T-helper 1 cell (primary cell): ENCODE measurements around the gene EFCAB5.
"Not testable (repeated sequence)": the region's sequence is repeated elsewhere in the genome, so short reads cannot be mapped to it uniquely, and the experiment has no call there.

Source experiments
- DNase-seq, 5 donors: peaks; one replicate each; pipeline ENCODE4 v3.0.0-alpha.2; 2012 to 2020
- total RNA-seq, 4 donors: gene quantifications; one replicate each; lab custom pipeline; 2026; lab: John Stamatoyannopoulos, UW

Gene EFCAB5
- 0.59 to 1.6 (median 1.2) reads per million in 4 donors for total RNA-seq

- DNase-seq = no peak
Measured at GRCh38 chr17:29941334-29941733, at the start of gene EFCAB5. Gene EFCAB5, plus strand, starts transcription at chr17:29941634. Its CDS starts 163 bp downstream, at chr17:29941797.

GRCh38 chr17:29892201-29892600 is 49.2 kb upstream of the EFCAB5 start:
- no peak for DNase-seq

GRCh38 chr17:29897136-29897535 is 44.3 kb upstream of the EFCAB5 start:
- DNase-seq = not testable (repeated sequence)

GRCh38 chr17:29903471-29903870 is 38.0 kb upstream of the EFCAB5 start:
- no peak for DNase-seq

- DNase-seq = no peak
Measured at GRCh38 chr17:29905086-29905878, 36.2 kb upstream of the EFCAB5 start.

GRCh38 chr17:29905879-29906167 is 35.6 kb upstream of the EFCAB5 start:
- no peak for DNase-seq

- no peak for DNase-seq
Measured at GRCh38 chr17:29906969-29907368, 34.5 kb upstream of the EFCAB5 start.

GRCh38 chr17:29909236-29910003 is 32.0 kb upstream of the EFCAB5 start:
- DNase-seq = peak in 1 of 5 donors; percentile 3

- no peak for DNase-seq
Measured at GRCh38 chr17:29911641-29912177, 29.7 kb upstream of the EFCAB5 start.

- no peak for DNase-seq
Measured at GRCh38 chr17:29914819-29915537, 26.5 kb upstream of the EFCAB5 start.

GRCh38 chr17:29918016-29918415 is 23.4 kb upstream of the EFCAB5 start:
- DNase-seq = no peak

GRCh38 chr17:29918922-29919856 is 22.2 kb upstream of the EFCAB5 start:
- DNase-seq = no peak

GRCh38 chr17:29924786-29925185 is 16.6 kb upstream of the EFCAB5 start:
- no peak for DNase-seq

GRCh38 chr17:29927546-29927945 is 13.9 kb upstream of the EFCAB5 start:
- no peak for DNase-seq

GRCh38 chr17:29929006-29929532 is 12.4 kb upstream of the EFCAB5 start:
- peak in 2 of 5 donors; percentile 8 to 28 for DNase-seq

GRCh38 chr17:29929533-29930408 is 11.7 kb upstream of the EFCAB5 start, which contains the start of gene SSH2:
Gene SSH2, minus strand, starts transcription at chr17:29930228. Its CDS starts 228 bp downstream, at chr17:29930000.
- peak; percentile 81 to 91 (median 85) for DNase-seq

- no peak for DNase-seq
Measured at GRCh38 chr17:29930409-29931010, 10.9 kb upstream of the EFCAB5 start.

- peak; percentile 33 to 84 (median 56) for DNase-seq
Measured at GRCh38 chr17:29931231-29931932, 10.1 kb upstream of the EFCAB5 start.

GRCh38 chr17:29933379-29933778 is 8.1 kb upstream of the EFCAB5 start:
- no peak for DNase-seq
